HG03457 (cell line): ENCODE results near the gene NMNAT2.
"Not testable (repeated sequence)": the region's sequence is repeated elsewhere in the genome, so short reads cannot be mapped to it uniquely, and the experiment has no call there.

Source experiments
- ATAC-seq: cut with Tn5 transposase; IDR thresholded peaks from one replicate; pipeline ENCODE4 v1.9.1; 2021; ENCODE audit warnings: moderate number of reproducible peaks; ENCODE audit not compliant: unreplicated experiment

The NMNAT2 gene

DNA sequence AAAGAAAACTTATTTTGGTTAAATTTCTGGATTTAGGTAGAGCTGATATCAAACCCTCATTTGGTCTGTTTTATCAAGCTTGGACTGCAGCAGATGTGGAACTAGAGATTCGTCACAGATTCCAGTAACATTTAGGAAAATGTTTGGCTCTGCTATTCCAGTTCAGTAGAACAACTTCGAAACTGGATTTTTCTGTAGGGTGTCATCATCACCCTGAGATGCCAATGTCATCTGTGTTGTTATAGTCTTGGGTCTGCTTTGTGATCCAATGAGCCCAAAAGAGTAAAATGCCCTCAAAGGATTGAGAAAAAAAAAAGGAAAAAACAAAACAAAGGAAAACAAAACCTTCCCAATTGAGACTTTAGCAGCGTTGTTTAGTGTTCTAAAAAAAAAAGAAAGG lies 176.7 kb downstream of the NMNAT2 start:
- ATAC-seq, result no peak

DNA sequence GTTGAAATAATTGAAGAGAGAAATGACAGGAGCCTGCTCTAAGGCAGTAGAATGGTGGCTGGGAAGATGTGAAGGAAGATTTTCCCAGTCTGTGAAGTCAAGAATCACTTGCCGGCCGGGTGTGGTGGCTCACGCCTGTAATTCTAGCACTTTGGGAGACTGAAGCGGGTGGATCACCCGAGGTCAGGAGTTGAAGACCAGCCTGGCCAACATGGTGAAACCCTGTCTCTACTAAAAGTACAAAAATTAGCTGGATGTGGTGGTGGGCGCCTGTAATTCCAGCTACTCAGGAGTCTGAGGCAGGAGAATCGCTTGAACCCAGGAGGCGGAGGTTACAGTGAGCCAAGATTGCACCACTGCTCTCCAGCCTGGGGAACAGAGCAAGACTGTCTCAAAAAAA lies 177.3 kb downstream of the NMNAT2 start:
- ATAC-seq, result not testable (repeated sequence)

DNA sequence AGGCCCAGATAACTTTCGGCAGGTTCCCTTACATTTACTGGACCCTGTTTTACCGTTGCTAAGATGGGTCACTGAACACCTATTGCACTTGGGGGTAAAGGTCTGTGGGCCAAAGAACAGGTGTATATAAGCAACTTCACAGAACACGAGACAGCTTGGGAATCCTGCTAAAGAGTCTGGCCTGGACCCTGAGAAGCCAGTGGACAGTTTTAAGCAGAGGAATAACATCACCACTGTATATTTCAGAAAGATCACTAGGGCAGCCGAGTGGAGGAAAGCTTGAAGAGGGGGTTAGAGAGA lies 177.7 kb downstream of the NMNAT2 start:
- no peak for ATAC-seq

DNA sequence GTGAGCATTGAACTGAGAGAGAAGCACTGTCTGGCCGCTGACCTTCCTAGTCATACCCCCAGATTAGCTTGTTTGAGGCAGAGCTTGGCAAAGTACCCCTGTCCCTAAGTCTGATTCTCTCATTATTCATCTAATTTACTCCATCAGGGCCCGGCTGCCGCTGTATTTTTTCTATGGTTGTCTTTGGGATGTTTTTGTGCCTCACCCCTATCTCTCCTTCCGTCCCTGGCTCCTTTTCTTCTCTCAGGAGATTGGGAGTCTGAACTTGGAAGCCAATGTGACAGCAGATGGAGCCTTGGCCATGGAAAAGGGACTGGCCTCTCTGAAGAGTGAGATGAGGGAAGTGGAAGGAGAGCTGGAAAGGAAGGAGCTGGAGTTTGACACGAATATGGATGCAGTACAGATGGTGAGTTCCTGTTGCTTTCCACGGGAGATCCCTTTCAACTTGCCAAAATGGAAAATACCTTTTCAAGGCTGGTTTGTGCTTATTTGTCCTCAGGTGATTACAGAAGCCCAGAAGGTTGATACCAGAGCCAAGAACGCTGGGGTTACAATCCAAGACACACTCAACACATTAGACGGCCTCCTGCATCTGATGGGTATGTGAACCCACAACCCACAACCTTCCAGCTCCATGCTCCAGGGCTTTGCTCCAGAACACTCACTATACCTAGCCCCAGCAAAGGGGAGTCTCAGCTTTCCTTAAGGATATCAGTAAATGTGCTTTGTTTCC lies 178.2 kb downstream of the NMNAT2 start:
- no peak for ATAC-seq

DNA sequence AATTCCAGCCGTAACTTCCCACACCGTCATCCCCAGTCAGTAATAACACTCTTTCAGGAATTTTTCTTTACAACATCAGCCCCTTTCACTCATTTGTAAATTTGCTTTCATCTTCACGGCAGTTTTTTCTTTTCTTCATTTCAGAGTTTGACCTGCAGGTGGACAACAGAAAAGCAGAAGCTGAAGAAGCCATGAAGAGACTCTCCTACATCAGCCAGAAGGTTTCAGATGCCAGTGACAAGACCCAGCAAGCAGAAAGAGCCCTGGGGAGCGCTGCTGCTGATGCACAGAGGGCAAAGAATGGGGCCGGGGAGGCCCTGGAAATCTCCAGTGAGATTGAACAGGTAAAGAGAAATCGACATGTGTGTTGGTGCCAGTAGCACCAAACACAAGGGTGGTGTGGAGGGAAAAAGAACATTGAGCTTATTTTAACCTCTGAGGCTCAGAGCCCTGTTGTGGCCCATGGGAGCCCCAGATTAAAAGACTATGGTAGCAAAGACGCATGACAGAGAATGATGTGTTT lies 178.9 kb downstream of the NMNAT2 start:
- no peak for ATAC-seq

DNA sequence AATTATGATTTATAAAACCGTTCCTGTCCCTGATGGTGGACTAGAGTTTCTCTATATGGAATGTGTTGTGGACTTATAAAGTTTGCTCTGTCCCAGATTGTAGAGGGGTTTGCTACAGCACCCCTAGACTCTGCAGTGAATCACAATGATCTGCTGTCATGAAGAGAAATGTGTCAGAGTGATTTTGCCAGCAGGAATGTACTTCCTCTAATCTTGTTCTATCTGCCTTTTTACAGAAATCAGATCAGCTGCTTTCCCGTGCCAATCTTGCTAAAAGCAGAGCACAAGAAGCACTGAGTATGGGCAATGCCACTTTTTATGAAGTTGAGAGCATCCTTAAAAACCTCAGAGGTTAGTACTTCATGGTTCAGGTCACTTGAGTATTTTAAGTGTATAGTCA lies 180.1 kb downstream of the NMNAT2 start:
- no peak for ATAC-seq

DNA sequence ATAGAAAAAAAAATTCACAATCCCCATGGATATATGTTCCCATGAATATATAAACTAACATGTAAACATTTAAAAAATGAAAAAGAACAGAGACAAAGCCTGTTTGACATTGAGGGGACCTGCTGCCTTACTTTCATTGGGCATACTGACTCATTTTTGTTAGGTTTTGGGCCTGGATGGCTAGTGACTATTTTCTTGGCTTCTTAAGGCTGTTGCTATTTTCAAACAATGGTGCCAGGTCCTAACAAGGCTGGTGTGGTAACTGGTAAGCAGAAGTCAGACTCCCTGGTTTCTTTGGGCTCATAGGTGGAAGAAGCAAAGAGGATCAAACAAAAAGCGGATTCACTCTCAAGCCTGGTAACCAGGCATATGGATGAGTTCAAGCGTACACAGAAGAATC lies 181.1 kb downstream of the NMNAT2 start:
- no peak for ATAC-seq

DNA sequence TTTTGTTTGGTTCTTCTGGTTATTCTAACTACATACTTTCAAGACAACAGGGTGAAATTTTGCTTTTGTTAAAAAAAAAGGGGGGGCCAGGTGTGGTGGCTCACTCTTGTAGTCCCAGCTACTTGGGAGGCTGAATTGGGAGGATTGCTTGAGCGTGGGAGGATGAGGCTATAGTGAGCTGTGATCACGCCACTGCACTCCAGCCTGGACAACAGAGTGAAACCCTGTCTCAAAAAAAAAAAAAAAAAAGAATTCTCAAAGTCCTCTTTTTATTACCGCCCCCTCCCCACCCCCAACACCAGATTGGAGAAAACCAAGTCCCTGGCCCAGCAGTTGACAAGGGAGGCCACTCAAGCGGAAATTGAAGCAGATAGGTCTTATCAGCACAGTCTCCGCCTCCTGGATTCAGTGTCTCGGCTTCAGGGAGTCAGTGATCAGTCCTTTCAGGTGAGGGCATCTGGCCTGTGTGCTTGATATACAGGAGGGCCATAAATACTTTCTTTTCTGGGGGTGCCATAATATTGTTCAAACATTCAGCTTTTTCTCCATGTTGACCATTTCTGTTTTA lies 181.9 kb downstream of the NMNAT2 start:
- ATAC-seq, result no peak

DNA sequence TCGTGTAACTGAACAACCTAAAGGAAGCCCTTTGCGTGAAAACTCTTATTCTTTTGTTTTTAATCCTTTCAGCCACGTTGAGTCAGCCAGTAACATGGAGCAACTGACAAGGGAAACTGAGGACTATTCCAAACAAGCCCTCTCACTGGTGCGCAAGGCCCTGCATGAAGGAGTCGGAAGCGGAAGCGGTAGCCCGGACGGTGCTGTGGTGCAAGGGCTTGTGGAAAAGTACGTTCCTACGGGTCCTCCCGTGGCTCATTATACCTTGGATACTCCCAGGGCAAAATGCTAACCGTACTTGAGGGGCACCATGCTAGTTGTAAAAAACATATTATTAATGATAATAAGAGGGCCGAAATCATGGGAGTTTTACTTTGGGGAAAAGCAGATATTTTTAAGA lies 182.7 kb downstream of the NMNAT2 start:
- no peak for ATAC-seq

DNA sequence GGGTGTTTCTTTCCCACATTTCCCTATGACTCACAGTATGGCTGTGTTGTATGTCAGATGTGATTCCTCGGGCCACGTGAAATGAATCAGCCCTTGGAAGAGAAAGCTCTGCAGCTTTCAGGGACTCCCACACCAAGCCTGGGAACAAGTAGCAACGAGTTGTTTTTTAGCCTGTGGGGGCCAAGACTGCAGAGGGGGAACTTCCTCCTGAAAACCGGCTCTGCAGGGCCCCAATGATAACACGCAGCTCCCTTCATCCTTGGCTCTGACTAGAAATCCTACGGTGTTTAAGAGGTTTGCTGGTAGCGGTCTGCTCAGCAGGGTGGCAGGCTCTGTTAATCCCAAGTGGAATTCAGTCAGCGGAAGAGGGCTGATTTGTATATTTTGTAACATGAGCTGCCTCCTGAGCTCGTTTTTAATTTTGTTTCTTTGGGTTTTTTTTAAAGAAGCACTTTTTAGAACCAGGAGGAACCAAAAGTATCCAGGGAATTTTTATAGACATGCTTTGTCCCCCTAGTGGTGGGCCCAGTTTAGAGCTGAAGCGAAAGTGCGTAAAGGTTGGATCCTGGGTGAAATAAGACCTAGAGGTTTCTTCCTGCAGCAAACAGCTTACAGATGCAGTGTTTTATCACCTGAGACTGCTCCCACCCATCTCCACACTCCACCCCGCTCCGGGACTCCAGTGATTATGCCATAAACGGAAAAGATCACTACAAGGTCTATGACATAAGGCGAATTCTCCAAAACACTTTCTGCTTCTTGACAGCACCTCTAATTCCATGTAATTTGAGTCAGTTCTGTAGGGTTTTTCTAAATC lies 183.3 kb downstream of the NMNAT2 start:
- no peak for ATAC-seq

DNA sequence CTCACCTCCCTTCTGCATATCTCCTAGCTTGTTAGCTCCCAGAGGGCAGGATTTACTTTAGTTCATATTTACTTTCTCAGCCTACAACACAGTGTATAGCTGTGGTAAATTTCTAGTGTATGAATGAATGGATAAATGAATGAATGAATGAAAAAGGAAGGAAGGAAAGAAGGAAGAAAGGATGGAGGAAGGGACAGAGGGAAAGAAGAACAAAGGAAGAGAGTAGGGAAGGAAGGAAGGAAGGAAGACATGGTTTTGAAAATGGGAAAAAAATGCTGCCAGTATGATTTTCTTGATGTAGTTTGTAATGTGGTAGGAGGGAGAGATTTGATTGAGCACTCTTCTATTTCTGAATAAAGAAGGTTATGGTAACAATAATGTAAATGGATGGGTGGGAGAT lies 185.1 kb downstream of the NMNAT2 start:
- ATAC-seq, result no peak

DNA sequence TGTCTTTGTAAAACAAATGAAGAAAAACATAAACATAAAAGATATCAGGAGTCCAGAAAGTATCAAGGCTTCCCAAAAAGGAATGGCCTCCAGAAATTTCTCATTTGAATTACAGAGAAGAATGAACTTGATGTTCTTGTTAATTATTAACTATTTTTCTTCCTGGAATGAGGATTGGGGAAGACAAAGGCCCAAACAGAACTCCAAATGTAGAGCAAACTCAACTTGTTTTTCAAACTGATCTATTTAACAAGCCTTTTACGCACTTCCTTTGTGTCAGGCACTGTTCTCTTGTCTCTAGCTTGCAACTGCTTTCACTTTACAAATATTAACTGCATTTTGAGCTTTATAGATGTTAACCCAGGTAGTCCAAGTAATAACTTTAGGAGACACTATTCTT lies 186.6 kb downstream of the NMNAT2 start:
- ATAC-seq, result no peak

DNA sequence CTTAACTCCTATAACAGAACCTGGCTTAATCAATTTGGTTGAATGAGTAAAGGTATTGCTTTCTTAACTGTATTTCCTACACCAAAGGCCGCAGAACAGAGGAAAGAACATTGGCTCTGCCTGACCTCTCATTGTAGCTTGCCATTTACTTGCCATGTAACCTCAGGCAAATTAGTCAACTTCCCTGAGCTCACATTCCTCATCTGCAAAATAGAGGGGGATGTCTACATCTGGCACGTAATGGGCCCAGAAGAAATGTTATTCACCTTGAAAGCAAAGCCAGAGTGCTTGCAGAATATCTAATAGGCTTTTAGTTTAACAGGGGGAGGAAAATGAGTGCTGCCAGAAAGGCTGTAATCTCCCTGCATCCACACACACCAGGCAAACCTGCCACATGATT lies 187.8 kb downstream of the NMNAT2 start:
- no peak for ATAC-seq

DNA sequence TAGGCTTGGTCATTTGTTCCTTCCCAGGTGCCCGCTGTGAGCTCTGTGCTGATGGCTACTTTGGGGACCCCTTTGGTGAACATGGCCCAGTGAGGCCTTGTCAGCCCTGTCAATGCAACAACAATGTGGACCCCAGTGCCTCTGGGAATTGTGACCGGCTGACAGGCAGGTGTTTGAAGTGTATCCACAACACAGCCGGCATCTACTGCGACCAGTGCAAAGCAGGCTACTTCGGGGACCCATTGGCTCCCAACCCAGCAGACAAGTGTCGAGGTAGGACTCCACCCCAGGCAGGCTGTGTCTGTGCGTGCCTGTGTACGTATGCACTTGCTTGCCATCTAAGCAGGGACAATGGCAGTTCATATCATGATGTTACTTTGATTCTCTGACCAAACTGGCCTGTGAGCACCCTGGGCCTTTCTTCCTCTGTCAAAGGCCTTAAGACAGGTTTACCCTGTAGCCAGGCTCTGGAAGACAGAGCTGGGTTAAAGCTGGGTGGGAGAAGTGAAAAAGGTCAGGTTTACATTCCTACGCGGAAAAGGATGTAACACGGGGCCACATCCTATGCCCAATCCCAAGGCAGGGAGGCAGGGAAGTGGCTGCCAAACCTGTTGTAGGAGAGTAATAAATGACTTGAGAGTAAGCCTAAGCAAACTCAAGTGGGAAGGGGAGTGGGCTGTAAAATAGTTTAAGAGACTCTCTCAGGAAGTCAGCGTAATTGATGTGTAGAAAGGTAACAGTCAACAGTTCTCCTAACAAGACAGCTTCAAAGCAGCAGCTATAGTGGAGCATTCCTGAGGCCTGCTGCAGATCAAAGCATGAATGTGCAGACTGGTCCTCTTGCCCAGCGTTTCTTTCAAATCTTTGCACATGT lies 189.6 kb downstream of the NMNAT2 start:
- no peak for ATAC-seq

DNA sequence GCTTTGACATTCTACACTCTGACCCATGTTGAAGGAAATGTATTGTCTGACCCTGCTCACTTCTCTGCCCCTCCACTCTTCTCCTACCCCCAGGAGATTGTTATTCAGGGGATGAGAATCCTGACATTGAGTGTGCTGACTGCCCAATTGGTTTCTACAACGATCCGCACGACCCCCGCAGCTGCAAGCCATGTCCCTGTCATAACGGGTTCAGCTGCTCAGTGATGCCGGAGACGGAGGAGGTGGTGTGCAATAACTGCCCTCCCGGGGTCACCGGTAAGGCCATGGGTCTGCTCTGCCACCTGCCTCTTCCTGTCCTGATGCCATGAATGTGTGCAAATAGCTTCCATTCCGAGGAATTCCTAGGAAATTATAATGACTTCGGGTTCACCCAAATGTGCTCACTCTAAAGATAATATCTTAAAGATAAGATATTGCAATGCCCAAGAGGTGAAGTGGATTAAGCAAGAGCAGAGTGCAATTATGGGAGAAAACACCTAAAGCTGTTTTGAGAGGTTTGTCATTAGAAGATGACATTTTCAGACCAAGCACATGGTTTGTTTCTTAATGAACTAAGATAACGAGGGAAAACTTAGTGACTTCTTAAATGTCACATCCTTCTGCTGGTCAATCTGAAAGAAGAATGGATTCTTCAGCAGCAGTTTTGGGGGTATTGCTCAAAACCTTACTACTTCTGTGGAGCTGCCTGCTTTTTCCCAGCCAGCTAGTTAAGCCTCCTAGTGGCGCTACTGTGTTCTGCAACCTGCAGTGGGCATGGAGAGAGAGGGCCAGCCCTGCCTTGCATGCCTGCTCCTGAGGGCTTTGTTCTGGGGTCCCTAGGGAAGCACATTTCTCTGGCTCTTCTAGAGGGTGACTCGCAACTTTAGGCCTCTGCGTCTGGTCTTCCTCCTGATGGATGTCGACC lies 190.5 kb downstream of the NMNAT2 start:
- ATAC-seq, result no peak

DNA sequence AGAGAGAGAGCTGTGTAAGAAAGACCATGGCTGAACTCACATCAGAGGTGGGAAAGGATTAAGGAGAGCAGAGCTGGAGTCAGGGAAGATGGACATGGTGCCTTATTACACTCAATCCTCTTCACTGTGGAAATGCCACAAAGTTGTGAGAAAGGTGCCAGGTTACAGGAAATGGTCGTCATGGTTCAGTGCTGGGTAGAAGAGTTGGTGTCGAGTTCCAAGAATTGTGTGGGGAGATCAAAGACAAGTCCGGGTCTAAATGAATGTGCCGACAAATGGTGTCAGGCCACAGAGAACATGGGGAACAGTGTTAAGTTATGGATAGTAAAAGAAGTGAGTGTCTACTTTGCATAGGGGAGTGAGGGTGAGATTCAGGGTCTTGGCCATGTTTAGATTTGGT lies 191.2 kb downstream of the NMNAT2 start:
- ATAC-seq, result no peak

DNA sequence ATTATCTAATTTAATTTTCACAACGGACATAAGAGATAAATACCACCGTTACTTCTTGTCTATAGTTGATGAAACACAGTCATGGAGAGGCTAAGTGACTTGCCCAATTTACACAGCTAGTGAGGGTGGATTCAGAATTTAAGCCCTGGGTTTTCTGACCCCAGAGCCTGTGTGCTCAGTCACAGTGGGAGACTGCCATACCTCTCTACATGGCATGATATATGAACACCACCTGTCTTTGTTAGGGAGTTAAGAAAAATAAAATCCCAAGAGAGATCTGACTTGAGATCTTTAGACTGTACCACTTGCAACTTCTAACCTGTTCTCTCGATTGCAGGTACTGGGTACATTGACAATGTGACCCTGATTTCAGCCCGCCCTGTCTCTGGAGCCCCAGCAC lies 191.8 kb downstream of the NMNAT2 start:
- ATAC-seq, result no peak

DNA sequence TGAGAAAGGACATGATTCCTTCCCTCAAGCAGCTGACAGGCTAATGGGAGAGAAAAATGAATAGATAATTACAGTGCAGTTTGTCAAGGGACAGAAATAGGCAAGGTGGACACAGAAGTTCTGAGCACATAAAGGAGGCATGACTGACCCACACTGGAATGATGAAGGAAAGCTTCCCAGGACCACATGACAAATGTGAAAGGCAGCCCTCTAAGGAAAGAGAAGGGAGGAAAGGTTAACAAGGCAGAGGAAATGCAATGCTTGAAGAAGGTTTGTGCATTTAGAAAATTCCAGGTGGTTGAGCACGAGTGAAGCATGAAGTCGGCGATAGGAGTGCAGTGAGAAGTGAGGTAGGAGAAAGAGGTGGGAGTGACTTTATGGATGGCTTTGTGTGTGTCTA lies 194.7 kb downstream of the NMNAT2 start:
- no peak for ATAC-seq

DNA sequence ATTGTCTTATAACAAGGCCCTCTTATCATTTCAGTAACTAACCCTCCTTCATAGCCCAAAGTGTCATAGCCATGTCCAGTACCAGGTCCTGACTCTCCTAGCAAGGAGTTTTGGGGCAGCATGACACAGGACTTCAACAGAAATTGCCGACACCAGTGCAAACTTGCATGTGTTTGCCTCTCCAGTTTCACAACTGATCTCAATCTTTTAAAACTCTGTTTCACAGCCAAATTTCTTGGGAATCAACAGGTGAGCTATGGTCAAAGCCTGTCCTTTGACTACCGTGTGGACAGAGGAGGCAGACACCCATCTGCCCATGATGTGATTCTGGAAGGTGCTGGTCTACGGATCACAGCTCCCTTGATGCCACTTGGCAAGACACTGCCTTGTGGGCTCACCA lies 195.3 kb downstream of the NMNAT2 start:
- ATAC-seq, result no peak

DNA sequence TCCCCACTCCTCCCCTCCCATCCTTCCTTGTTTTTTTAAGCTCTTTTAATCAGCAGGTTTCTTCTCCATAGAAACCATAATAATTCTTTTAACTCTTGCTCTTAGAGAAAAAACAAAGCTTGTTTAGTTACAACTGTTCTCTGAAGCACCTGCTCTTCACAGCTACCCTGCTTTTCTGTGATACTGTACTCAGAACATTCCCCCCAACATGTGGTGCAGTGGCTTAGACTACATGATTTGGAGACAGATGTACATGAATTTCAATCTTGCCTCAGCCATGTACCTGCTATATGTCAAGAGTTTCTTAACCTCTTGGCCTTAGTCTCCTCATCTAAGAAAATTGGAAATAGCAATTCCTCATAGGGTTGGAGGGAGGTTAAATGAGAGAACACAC lies 198.6 kb downstream of the NMNAT2 start:
- ATAC-seq, result no peak
